Glomerular visceral epithelial cell (primary cell): ENCODE measurements around the gene BICRA.
A peak's percentile ranks its signal among the peaks of the same experiment; 100 is the strongest.
"Not testable (repeated sequence)": the region's sequence is repeated elsewhere in the genome, so short reads cannot be mapped to it uniquely, and the experiment has no call there.

ENCODE experiments used
- DNase-seq: peaks from one replicate; pipeline ENCODE4 v3.0.0-alpha.2; 2016; ENCODE audit errors: extremely low spot score

Gene BICRA

DNA sequence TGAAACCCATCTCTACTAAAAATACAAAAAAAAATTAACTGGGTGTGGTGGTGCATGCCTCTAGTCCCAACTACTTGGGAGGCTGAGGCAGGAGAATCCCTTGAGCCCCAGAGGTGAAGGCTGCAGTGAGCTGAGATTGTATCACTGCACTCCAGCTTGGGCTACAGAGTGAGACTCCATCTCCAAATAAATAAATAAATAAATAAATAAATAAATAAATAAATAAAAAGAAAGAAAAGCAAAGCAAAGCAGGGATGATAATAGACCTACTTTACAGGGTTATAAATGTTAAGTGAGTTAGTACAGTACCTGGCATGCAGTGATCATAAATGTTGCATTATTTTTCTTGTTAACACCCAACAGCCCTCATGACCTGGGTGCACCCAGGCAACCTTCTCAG lies 105.9 kb downstream of the BICRA start:
- not testable (repeated sequence) for DNase-seq

DNA sequence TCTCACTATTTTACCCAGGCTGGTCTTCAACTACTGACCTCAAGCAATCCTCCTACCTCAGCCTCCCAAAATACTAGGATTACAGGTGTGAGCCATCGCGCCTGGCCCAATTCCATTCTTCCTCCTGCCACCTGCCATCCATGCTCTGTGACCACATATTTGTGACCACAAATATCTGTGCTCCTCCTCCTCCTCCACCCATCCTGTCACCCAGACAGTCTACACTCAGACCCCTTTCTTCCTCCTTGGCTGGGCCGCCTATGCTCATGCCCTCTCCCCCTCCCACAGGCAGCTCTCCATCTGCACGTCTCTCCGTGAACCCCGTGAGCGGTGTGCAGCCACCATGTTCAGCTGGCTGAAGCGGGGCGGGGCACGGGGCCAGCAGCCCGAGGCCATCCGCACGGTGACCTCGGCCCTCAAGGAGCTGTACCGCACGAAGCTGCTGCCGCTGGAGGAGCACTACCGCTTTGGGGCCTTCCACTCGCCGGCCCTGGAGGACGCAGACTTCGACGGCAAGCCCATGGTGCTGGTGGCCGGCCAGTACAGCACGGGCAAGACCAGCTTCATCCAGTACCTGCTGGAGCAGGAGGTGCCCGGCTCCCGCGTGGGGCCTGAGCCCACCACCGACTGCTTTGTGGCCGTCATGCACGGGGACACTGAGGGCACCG lies 107.5 kb downstream of the BICRA start:
- DNase-seq = no peak

GRCh38 chr19:47718415-47719046 lies 109.6 kb downstream of the BICRA start:
- not testable (repeated sequence) for DNase-seq

DNA sequence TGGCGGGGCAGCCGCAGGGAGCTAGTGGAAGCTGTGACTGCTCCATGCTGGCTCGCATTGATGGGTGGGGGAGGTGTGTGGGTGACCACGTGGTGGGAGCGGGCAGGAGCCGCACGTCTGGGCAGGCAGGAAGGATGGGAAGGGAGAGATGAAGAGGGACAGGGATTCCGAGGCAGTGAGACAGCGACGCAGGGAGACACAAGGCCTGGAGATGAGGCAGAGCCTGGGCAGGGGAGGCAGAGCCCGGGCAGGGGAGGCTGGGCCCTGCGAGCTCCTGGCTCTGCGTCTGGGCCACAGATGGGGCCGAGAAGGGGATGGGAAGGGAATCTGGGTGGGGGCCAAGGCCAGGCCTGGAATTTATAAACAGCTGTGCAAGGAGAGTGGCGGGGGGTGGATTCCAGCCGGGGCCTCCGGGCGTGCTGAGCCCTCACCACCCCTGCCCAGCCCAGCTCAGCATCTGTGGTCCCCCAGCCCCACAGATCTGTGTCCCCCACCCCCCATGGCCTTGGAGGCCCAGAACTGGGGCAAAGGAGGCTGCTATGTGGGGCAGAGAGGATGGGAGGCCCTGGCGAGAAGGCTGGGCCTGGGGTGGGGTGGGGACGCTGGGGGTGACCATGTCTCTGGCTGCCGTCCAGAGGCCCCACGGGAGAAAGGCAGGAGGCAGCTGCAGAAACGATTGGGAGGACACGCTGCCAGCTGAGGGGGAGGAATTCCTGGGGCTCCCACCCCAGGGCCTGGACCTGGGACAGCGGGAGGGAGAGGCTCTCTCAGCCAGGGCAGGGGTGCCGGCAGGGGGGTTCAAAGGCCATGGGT lies 110.3 kb downstream of the BICRA start:
- peak; percentile 95 for DNase-seq

DNA sequence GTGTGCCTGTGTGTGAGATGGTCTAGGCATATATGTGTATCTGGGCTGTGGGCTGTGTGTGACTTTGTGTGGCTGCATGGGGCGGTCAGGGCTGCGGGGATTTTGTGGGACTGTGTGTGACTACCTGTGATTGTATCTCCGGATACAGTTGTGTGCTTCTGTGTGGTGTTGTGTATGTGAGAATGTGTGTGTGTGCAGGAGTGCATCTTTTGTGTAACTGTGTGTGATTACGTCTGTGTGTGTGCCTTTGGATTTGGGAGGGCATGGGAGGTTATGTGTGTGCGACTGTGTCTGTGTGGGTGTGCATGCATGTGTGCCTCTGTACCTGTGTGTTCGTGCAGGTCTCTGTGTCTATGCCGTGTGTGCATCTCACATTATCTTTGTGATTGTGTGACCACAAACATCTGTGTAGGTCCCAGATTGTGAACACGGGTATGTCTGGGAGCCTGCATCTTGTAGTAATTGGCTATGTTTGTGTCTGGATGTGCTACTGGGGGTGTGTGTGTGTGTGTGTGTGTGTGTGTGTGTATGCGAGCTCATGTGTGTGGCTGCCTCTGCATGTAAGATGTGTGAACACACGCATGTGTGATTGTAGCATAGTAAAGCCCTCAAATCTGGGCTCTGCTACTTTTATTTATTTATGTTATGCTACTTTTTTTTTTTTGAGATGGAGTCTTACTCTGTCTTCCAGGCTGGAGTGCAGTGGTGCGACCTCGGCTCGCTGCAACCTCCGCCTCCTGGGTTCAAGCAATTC lies 111.9 kb downstream of the BICRA start:
- no peak for DNase-seq

- peak; percentile 79 for DNase-seq
Measured at GRCh38 chr19:47723581-47723940, 114.6 kb downstream of the BICRA start.

GRCh38 chr19:47725759-47726401 lies 116.9 kb downstream of the BICRA start:
- no peak for DNase-seq

DNA sequence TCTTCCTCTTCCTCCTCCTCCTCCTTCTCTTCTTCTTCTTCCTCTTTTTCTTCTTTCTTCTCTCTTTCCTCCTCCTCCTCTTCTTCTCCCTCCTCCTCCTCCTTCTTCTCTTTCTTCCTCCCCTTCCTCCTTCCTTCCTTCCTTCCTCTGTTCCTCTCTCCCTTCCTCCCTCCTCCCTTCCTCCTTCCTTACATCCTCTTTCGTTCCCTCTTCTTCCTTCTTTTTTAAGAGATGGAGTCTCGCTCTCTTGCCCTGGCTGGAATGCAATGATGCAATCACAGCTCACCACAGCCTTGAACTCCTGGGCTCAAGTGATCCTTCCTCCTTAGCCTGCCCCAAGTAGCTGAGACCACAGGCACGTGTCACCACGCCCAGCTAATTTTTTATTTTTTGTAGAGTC lies 117.5 kb downstream of the BICRA start:
- peak; percentile 64 for DNase-seq

DNA sequence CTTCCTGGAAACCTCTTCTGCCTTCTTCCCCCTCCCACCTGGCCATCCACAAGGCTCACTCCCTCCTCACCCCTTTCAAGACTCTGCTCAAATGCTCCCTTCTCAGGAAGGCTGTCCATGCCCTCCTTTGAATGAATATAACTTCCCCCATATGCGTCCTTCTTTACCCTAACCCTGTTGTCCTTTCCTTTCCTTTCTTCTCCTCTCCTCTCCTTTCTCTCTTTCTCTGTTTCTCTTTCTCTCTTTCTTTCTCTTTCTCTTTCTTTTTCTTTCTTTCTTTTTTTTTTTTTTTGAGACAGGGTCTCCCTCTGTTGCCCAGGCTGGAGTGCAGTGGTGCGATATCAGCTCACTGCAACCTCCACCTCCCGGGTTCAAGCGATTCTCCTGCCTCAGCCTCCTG lies 119.4 kb downstream of the BICRA start:
- DNase-seq = not testable (repeated sequence)

DNA sequence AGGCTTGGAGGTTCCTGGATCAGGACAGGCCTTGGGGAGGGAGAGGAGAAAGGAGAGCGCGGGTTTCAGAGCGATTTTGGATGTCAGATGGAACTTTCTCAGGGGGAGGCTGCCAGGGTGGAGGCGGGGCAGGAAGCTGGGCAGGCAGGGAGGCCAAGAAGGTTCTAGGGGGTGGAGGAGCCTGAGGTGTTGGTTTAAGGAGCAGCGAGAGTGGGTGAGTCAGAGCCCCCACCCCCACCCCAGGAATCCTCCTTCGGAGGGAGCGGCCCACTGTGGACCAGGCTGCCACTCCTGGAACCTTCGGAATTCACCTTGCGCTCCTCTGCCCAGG lies 120.5 kb downstream of the BICRA start:
- peak; percentile 92 for DNase-seq

DNA sequence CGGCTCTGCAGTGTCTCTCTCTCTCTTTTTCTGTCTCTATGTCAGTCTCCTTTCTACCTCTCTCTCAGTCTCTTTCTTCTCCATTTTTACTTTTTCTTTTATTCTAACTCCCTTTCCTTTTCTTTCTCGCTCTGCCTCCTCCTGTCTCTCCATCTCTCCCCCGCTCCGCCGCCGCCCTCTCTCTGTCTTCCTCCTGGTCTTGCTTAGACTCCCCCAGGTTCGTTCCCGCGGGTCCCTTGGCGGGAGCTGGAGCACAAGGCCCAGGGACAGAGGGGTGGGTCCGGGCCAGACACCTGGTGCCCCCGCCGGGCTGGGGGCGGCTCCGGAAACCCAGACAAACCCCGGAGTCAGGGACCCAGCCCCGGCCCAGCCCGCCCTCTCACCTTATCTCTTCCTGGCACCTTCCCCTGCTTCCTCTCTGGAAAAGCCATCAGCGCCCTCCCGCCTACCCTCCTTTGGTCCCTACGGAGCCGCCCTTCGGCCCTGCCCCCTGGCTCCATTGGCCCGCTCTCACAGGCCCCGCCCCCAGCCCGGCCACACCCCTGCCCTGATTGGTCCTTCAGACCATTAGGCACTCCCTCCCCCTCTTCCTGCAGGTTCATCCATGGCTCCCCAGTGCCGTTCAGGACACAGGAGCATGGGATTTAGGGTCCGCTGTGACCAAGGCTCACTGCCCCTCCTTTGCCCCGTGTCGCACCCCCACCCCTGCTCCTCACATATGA lies 121.0 kb downstream of the BICRA start:
- peak; percentile 60 for DNase-seq

- DNase-seq = no peak
Measured at GRCh38 chr19:47730521-47730889, 121.6 kb downstream of the BICRA start.

GRCh38 chr19:47730910-47731309 lies 122.0 kb downstream of the BICRA start:
- DNase-seq = no peak

DNA sequence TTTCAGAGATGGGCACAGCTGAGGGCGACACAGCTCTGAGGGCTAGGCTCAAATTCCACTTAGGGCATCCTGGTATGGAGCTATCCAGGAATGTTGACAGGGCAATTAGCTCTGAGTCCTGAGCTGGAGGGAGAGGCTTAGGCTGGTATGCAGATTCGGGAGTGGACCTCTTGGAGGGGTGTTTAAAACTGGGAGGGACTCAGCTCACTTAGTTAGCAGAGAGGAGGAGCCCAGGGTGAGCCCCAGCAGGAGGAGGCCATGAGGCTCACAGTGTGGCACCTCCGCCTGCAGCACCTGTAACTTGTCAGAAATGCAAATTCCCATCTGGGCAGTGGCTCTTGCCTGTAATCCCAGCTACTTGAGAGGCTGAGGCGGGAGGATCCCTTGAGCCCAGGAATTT lies 126.2 kb downstream of the BICRA start:
- no peak for DNase-seq

- no peak for DNase-seq
Measured at GRCh38 chr19:47740866-47741519, 132.1 kb downstream of the BICRA start.

GRCh38 chr19:47741544-47742140 lies 132.7 kb downstream of the BICRA start:
- no peak for DNase-seq

DNA sequence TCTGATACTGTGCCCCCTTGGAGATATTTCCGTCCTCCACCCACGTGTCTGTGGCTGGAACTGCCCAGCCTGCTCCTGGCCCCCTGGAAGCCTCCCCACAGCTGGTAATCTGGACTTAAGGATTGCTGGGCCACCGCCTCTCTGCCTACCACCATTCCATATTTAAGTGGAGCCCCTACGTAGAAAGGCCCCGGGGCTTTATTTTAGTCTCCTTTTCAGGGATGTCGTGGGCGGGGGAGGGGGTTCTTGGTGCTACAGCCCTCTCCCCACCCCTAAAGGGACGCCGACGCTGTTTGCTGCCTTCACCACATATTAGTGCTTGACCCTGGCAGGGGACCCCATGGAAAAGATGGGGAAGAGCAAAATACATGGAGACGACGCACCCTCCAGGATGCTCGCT lies 133.7 kb downstream of the BICRA start:
- DNase-seq = no peak

DNA sequence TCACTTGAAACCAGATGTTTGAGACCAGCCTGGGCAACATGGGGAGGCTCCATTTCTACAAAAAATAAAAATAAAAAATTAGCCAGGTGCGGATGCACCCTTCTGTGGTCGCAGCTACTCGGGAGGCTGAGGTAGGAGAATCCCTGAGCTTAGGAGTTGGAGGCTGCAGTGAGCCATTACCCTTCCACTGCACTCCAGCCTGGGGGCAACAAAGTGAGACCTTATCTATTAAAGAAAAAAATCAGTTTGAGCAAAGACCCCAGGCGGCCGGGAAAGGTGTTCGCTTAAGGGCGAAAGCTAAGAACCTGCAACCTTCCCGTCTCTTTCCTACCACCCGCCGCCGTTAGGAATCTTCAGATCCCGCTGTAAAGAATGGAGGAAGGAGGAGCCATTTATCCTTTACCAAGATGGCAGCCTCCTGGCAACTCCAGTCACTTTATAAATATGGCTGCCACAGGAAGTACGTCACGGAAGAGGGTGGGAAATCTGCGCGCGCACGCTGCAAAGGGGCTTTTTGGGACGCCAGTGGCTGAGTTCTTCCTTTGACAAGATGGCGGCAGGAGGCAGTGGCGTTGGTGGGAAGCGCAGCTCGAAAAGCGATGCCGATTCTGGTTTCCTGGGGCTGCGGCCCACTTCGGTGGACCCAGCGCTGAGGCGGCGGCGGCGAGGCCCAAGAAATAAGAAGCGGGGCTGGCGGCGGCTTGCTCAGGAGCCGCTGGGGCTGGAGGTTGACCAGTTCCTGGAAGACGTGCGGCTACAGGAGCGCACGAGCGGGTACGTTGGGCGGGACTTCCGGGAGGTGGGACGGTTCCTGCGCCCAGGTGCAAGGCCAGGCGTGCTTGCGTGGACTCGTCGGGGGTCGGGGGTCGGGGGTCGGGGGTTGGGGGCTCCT lies 136.3 kb downstream of the BICRA start, which contains the start of gene NOP53:
Gene NOP53 (plus strand): TSS at position 537 of the 892 bp plus-strand sequence. CDS start 14 bp downstream, at position 551.
- peak; percentile 98 for DNase-seq

DNA sequence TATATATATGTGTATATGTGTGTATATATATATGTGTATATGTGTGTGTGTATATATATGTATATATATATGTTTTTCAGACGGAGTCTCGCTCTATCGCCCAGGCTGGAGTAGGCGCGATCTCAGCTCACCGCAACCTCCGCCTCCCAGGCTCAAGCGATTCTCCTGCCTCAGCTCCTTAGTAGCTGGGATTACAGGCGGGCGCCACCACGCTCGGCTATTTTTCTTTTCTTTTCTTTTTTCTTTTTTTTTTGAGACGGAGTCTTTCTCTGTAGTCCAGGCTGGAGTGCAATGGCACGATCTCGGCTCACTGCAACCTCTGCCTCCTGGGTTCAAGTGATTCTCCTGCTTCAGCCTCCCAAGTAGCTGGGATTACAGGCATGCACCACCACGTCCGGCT lies 137.2 kb downstream of the BICRA start:
- not testable (repeated sequence) for DNase-seq
